H1 (cell line): ENCODE data around the gene SIDT1. TPM values are rescaled to one million over a fixed set of nuclear protein-coding genes. Genes with fewer than 3 reads are reported as not detected.

Experiments used
- CTCF ChIA-PET: fragments of 300-600 bp; sonication (Branson Sonifier 250); formaldehyde crosslinking; loops from one replicate; lab custom pipeline; 2021; ENCODE audit not compliant: partially characterized antibody; lab: Charles Lee
- POLR2A ChIA-PET: fragments of 300-600 bp; sonication (Branson Sonifier 250); formaldehyde crosslinking; loops from one replicate; lab custom pipeline; 2021; ENCODE audit warnings: inconsistent platforms; ENCODE audit not compliant: partially characterized antibody; lab: Charles Lee
- DNase-seq, 2 experiments: peaks; one replicate each; pipeline versions ENCODE4 v3.0.0 to v3.0.0-alpha.2; 2010 to 2022; ENCODE audit warnings: low spot score in 2 of 2, low read depth in 1 of 2, mixed read lengths in 1 of 2
- FAIRE-seq: peaks from 2 replicates; lab custom pipeline; 2011; peaks lifted over from hg19 to GRCh38; lab: Jason Lieb, UNC
- H2AFZ ChIP-seq: 2 replicates; pipeline ENCODE4 v1.8.1; 2012; ENCODE audit warnings: low read length, inconsistent platforms
- H2AK5ac ChIP-seq: 2 replicates; pipeline ENCODE4 v1.6.1; 2013; ENCODE audit warnings: low read depth, low read length
- H2BK120ac ChIP-seq: replicated peaks from 2 replicates; pipeline ENCODE3; 2013; ENCODE audit warnings: low read depth, low read length, inconsistent platforms
- H2BK12ac ChIP-seq: 2 replicates; pipeline ENCODE4 v1.6.1; 2013; ENCODE audit warnings: low read depth, low read length
- H2BK15ac ChIP-seq: 2 replicates; pipeline ENCODE4 v1.6.1; 2013; ENCODE audit warnings: low read length
- H2BK20ac ChIP-seq: 2 replicates; pipeline ENCODE4 v1.6.1; 2013; ENCODE audit warnings: low read length
- H2BK5ac ChIP-seq: 2 replicates; pipeline ENCODE4 v1.6.1; 2013; ENCODE audit warnings: low read depth, low read length
- H3K14ac ChIP-seq: 2 replicates; pipeline ENCODE4 v1.6.1; 2013; ENCODE audit warnings: inconsistent platforms; ENCODE audit not compliant: insufficient read length
- H3K18ac ChIP-seq: 2 replicates; pipeline ENCODE4 v1.6.1; 2013; ENCODE audit warnings: low read length; ENCODE audit errors: extremely low read depth
- H3K23ac ChIP-seq: 2 replicates; pipeline ENCODE4 v1.6.1; 2013; ENCODE audit warnings: inconsistent platforms; ENCODE audit not compliant: insufficient read length
- H3K23me2 ChIP-seq: 2 replicates; pipeline ENCODE4 v1.6.1; 2013; ENCODE audit warnings: low read depth, low read length
- H3K27ac ChIP-seq: 2 replicates; pipeline ENCODE4 v1.6.1; 2011; ENCODE audit warnings: low read depth, low read length, inconsistent platforms
- H3K27me3 ChIP-seq, 4 experiments: replicated peaks in 1 of 4; 1 replicate in 1 of 4; 2 replicates in 3 of 4; pipeline versions ENCODE4 v1.6.1 to v1.8.1; 2011 to 2013; ENCODE audit warnings: low read length in 3 of 4, mild to moderate bottlenecking in 3 of 4, inconsistent platforms in 2 of 4, mixed read lengths in 2 of 4, moderate library complexity in 1 of 4; ENCODE audit not compliant: control insufficient read depth in 3 of 4, insufficient read depth in 3 of 4; ENCODE audit errors: extremely low read depth in 1 of 4
- H3K36me3 ChIP-seq, 4 experiments: 2 replicates each; pipeline versions ENCODE4 v1.6.1 to v1.8.1; 2011 to 2013; ENCODE audit warnings: mild to moderate bottlenecking in 4 of 4, low read length in 3 of 4, moderate library complexity in 2 of 4, control low read depth in 1 of 4, inconsistent platforms in 1 of 4; ENCODE audit not compliant: insufficient read depth in 4 of 4, control insufficient read depth in 2 of 4
- H3K4ac ChIP-seq: replicated peaks from 2 replicates; pipeline ENCODE3; 2013; ENCODE audit warnings: low read length, low read depth, mixed read lengths, inconsistent platforms; ENCODE audit not compliant: insufficient read length
- H3K4me1 ChIP-seq, 4 experiments: replicated peaks in 1 of 4; 1 replicate in 1 of 4; 2 replicates in 3 of 4; pipeline versions ENCODE4 v1.6.1 to v1.8.1; 2011 to 2013; ENCODE audit warnings: low read length in 3 of 4, inconsistent platforms in 2 of 4, mixed read lengths in 1 of 4; ENCODE audit not compliant: insufficient read depth in 4 of 4, control insufficient read depth in 3 of 4
- H3K4me2 ChIP-seq, 2 experiments: 2 replicates each; pipeline versions ENCODE4 v1.6.1 to v1.8.1; 2011 to 2013; ENCODE audit warnings: low read depth in 2 of 2, low read length in 2 of 2, control low read depth in 1 of 2, inconsistent platforms in 1 of 2, mild to moderate bottlenecking in 1 of 2; ENCODE audit not compliant: insufficient read depth in 1 of 2
- H3K4me3 ChIP-seq, 4 experiments: fragments of 200-600, 300-600 bp in 1 of 4; sonication (generic), shearing (Covaris generic), sonication (Bioruptor Twin) in 1 of 4; 2 replicates each; pipeline versions ENCODE4 v1.5.1 to v1.8.1; 2011 to 2016; ENCODE audit warnings: low read length in 4 of 4, low read depth in 3 of 4, control low read depth in 2 of 4, inconsistent platforms in 2 of 4, mild to moderate bottlenecking in 2 of 4, mixed read lengths in 1 of 4, moderate library complexity in 1 of 4; ENCODE audit not compliant: insufficient read depth in 2 of 4; ENCODE audit errors: extremely low read depth in 1 of 4
- H3K56ac ChIP-seq: replicated peaks from 2 replicates; pipeline ENCODE3; 2013; ENCODE audit warnings: low read depth, mild to moderate bottlenecking, mixed read lengths, low read length, inconsistent platforms; ENCODE audit not compliant: insufficient read length
- H3K79me1 ChIP-seq: 2 replicates; pipeline ENCODE4 v1.6.1; 2013; ENCODE audit warnings: low read depth, low read length, control low read depth
- H3K79me2 ChIP-seq, 2 experiments: 2 replicates each; pipeline versions ENCODE4 v1.6.1 to v1.8.1; 2012 to 2013; ENCODE audit warnings: low read length in 2 of 2, mild to moderate bottlenecking in 2 of 2, inconsistent platforms in 1 of 2; ENCODE audit not compliant: insufficient read depth in 2 of 2, control insufficient read depth in 1 of 2
- H3K9ac ChIP-seq, 4 experiments: replicated peaks in 1 of 4; 1 replicate in 1 of 4; 2 replicates in 3 of 4; pipeline versions ENCODE4 v1.6.1 to v1.8.1; 2011 to 2013; ENCODE audit warnings: low read depth in 3 of 4, low read length in 3 of 4, control low read depth in 2 of 4, mild to moderate bottlenecking in 2 of 4, moderate library complexity in 2 of 4, inconsistent platforms in 1 of 4; ENCODE audit errors: extremely low read depth in 1 of 4
- H3K9me3 ChIP-seq, 2 experiments: 2 replicates each; pipeline versions ENCODE4 v1.6.1 to v1.8.1; 2012 to 2013; ENCODE audit warnings: mild to moderate bottlenecking in 2 of 2, moderate library complexity in 2 of 2, control low read depth in 1 of 2, inconsistent platforms in 1 of 2, low read depth in 1 of 2, low read length in 1 of 2, mixed read lengths in 1 of 2; ENCODE audit not compliant: insufficient read depth in 2 of 2
- H4K20me1 ChIP-seq, 2 experiments: replicated peaks in 1 of 2; 2 replicates each; pipeline versions ENCODE3 to v1.8.1; 2011 to 2013; ENCODE audit warnings: inconsistent platforms in 2 of 2, low read length in 2 of 2, mild to moderate bottlenecking in 1 of 2; ENCODE audit not compliant: insufficient read depth in 2 of 2, control insufficient read depth in 1 of 2
- H4K5ac ChIP-seq: 2 replicates; pipeline ENCODE4 v1.6.1; 2013; ENCODE audit warnings: low read length, low read depth, mixed read lengths, inconsistent platforms; ENCODE audit not compliant: insufficient read length
- H4K8ac ChIP-seq: 2 replicates; pipeline ENCODE4 v1.8.0; 2013; ENCODE audit warnings: mild to moderate bottlenecking, moderate library complexity, low read length, inconsistent platforms; ENCODE audit not compliant: insufficient read depth; ENCODE audit errors: extremely low read depth
- H4K91ac ChIP-seq: replicated peaks from 2 replicates; pipeline ENCODE3; 2013; ENCODE audit warnings: low read length, mixed read lengths, inconsistent platforms; ENCODE audit not compliant: insufficient read length
- BRCA1 ChIP-seq: IDR thresholded peaks from 2 replicates; pipeline ENCODE4 v1.6.1; 2012; ENCODE audit warnings: low read depth, low read length, improper control_type of control experiment
- CBX8 ChIP-seq: fragments of 300-800, 300-1000 bp; sonication (generic); IDR thresholded peaks from 2 replicates; pipeline ENCODE4 v1.7.1; 2016; ENCODE audit warnings: low read depth, low read length, borderline replicate concordance
- FOSL1 ChIP-seq: IDR thresholded peaks from 2 replicates; pipeline ENCODE4 v1.6.1; 2011; ENCODE audit warnings: mild to moderate bottlenecking, low read depth, low read length, moderate library complexity; ENCODE audit not compliant: insufficient read depth
- GTF2F1 ChIP-seq: IDR thresholded peaks from 2 replicates; pipeline ENCODE4 v1.6.1; 2012; ENCODE audit warnings: low read depth, low read length, improper control_type of control experiment, borderline replicate concordance
- KDM1A ChIP-seq: fragments of 200-600, 300-600 bp; sonication (generic); IDR thresholded peaks from 2 replicates; pipeline ENCODE4 v1.7.1; 2016; ENCODE audit warnings: mild to moderate bottlenecking, low read length, borderline replicate concordance
- NRF1 ChIP-seq: IDR thresholded peaks from 2 replicates; pipeline ENCODE4 v1.6.1; 2011; ENCODE audit warnings: mild to moderate bottlenecking, low read depth, low read length, improper control_type of control experiment
- POU5F1 ChIP-seq: IDR thresholded peaks from 2 replicates; pipeline ENCODE4 v1.6.1; 2011; ENCODE audit warnings: low read depth, mild to moderate bottlenecking, low read length, moderate library complexity
- SIX5 ChIP-seq: IDR thresholded peaks from 2 replicates; pipeline ENCODE4 v1.6.1; 2011; ENCODE audit warnings: mild to moderate bottlenecking, low read depth, low read length
- SP2 ChIP-seq: IDR thresholded peaks from 2 replicates; pipeline ENCODE4 v1.6.1; 2012; ENCODE audit warnings: mild to moderate bottlenecking, low read length, inconsistent platforms
- TEAD4 ChIP-seq: IDR thresholded peaks from 2 replicates; pipeline ENCODE4 v1.6.1; 2012; ENCODE audit warnings: low read depth, low read length, inconsistent platforms, mixed read lengths
- WGBS, 2 experiments: shearing (Covaris generic) in 1 of 2; methylation state at CpG; one replicate each; pipeline versions ENCODE4 v1.1.6 to v1.1.7; 2013 to 2015; ENCODE audit warnings: low lambda C conversion rate in 2 of 2, mixed read lengths in 2 of 2, inconsistent platforms in 1 of 2, low coverage in 1 of 2, missing lambda C conversion rate in 1 of 2; ENCODE audit not compliant: insufficient replicate concordance in 2 of 2, insufficient coverage in 1 of 2, insufficient read length in 1 of 2; ENCODE audit errors: extremely low coverage in 1 of 2, missing lambda C conversion rate in 1 of 2; 5-methylcytosine and 5-hydroxymethylcytosine counted together
- polyA plus RNA-seq, 7 experiments: library from polyadenylated mRNA; depleted of rRNA in 3 of 7; stranded (reverse) in 5 of 7; unstranded in 2 of 7; fragments of >200 nt in 5 of 7; fragments of 200-250 nt in 2 of 7; gene quantifications; 1 replicate in 5 of 7; 2 replicates in 1 of 7; 4 replicates in 1 of 7; pipeline versions ENCODE4 v1.2.1 to v1.2.3, GENCODE V29; 2011 to 2013; ENCODE audit warnings: missing spikeins in 2 of 7, mixed read lengths in 2 of 7
- total RNA-seq: library from RNA; stranded (reverse); fragmentation: NEBNext Ultra II Directional; extraction: Animal tissue kit (Norgen Biotek cat#: 25700); gene quantifications from 2 replicates; pipeline ENCODE4 v1.2.1, GENCODE V29; 2021
- TF ChIP-seq, protein P1 (sequence below): IDR thresholded peaks from 2 replicates; pipeline ENCODE4 v1.6.1; 2012; ENCODE audit warnings: low read length, inconsistent platforms

SIDT1 gene
- total and polyA plus RNA-seq, 2 of the 8 experiments (the other 6 are each of a cell fraction or from before 2014, with no cell fraction given), result 0.06 TPM; not detected in 1

DNA sequence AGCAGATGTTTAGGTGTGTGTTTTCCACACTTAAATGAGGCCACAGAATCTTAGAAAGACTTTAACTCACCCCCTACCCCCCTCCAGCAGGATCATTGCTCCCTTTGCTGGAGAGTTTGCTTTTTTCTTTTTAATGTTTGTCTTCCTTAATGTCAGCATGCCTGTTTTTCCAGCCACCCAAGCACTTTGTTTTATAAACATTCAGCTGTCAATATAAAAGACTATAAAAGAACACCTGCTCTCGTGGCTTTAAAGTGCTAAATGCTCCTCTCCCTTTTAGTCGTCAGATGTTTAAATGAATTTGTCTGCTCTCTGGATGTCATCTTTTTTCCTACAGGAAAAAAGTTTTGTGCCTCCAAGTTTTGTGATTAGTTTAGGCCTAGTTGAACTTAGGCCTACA, 61.7 kb downstream of the SIDT1 start:
- DNase-seq (no peak), FAIRE-seq (no peak)
- CTCF ChIA-PET, result interaction anchor here (1.2 to 2.0 kb wide), 3 partner anchors 11 to 151 kb away, joined by 3 to 6 read pairs (median 4); no protein-coding TSS in a partner anchor
- Histone ChIP-seq H2AK5ac (no peak overlapping the region), H3K4me1 (peaks cover 0 to 7% (median 1%) of the 10 kb centered on the region in 4 experiments; a peak in 3 of 7 replicates), H3K79me1 (no peaks in the 10 kb centered on the region), H3K4me3 (no peak overlapping the region), H3K4ac (no peak overlapping the region), H4K5ac (no peak overlapping the region), H4K8ac (no peak overlapping the region), H3K18ac (no peak overlapping the region), H2BK12ac (no peak overlapping the region), H2BK20ac (no peak overlapping the region), H4K20me1 (no peaks in the 10 kb centered on the region), H4K91ac (no peak overlapping the region), H3K56ac (no peak overlapping the region), H3K27me3 (no peaks in the 10 kb centered on the region), H3K36me3 (no peaks in the 10 kb centered on the region), H2BK15ac (no peak overlapping the region), H3K14ac (no peak overlapping the region), H3K4me2 (no peak overlapping the region), H2AFZ (no peak overlapping the region), H2BK5ac (no peak overlapping the region), H3K23ac (no peak overlapping the region), H3K9ac (no peak overlapping the region), H3K79me2 (no peaks in the 10 kb centered on the region), H3K9me3 (no peaks in the 10 kb centered on the region), H3K23me2 (no peaks in the 10 kb centered on the region), H2BK120ac (no peak overlapping the region), H3K27ac (no peak overlapping the region)
- 64% methylated on average over 2 of the region's 2 CpGs; no CpG with 5 or more reads in 1 of the 2 experiments for WGBS, 2 experiments
- POLR2A ChIA-PET, result no interaction called here
- TF ChIP-seq TEAD4, result no peak
- TF ChIP-seq, protein P1, sequence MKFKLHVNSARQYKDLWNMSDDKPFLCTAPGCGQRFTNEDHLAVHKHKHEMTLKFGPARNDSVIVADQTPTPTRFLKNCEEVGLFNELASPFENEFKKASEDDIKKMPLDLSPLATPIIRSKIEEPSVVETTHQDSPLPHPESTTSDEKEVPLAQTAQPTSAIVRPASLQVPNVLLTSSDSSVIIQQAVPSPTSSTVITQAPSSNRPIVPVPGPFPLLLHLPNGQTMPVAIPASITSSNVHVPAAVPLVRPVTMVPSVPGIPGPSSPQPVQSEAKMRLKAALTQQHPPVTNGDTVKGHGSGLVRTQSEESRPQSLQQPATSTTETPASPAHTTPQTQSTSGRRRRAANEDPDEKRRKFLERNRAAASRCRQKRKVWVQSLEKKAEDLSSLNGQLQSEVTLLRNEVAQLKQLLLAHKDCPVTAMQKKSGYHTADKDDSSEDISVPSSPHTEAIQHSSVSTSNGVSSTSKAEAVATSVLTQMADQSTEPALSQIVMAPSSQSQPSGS, result no peak
- TF ChIP-seq CBX8, result no peak
- TF ChIP-seq NRF1, result no peak
- no peak for TF ChIP-seq FOSL1
- no peak for TF ChIP-seq GTF2F1
- no peak for TF ChIP-seq BRCA1
- TF ChIP-seq SP2, result no peak
- no peak for TF ChIP-seq KDM1A
- TF ChIP-seq SIX5, result no peak
- TF ChIP-seq POU5F1, result no peak
